Parathyroid adenoma (tissue), 2 donors: ENCODE data around the gene SNTG2.

Experiments
- H2AFZ ChIP-seq: fragments of 300-600 bp; sonication (generic); one replicate; pipeline ENCODE4 v1.7.0; 2017; ENCODE audit warnings: antibody characterized with exemption, mild to moderate bottlenecking
- H3K27ac ChIP-seq: fragments of 300-600 bp; sonication (generic); one replicate; pipeline ENCODE4 v1.7.0; 2017
- H3K27me3 ChIP-seq: fragments of 300-600 bp; sonication (generic); one replicate; pipeline ENCODE4 v1.7.0; 2017; ENCODE audit warnings: low read length; ENCODE audit not compliant: control insufficient read depth, insufficient read depth
- H3K36me3 ChIP-seq: fragments of 300-600 bp; sonication (generic); one replicate; pipeline ENCODE4 v1.7.0; 2017; ENCODE audit warnings: low read length; ENCODE audit not compliant: control insufficient read depth, insufficient read depth
- H3K4me1 ChIP-seq: fragments of 300-600 bp; sonication (generic); one replicate; pipeline ENCODE4 v1.7.0; 2017; ENCODE audit warnings: control low read depth
- H3K4me2 ChIP-seq: fragments of 300-600 bp; sonication (generic); one replicate; pipeline ENCODE4 v1.7.0; 2017; ENCODE audit warnings: low read length
- H3K4me3 ChIP-seq: fragments of 300-600 bp; sonication (generic); one replicate; pipeline ENCODE4 v1.7.0; 2017; ENCODE audit warnings: low read depth, low read length
- H3K79me2 ChIP-seq: fragments of 300-600 bp; sonication (generic); one replicate; pipeline ENCODE4 v1.7.0; 2017; ENCODE audit warnings: control low read depth
- H3K9ac ChIP-seq: fragments of 300-600 bp; sonication (generic); one replicate; pipeline ENCODE4 v1.7.0; 2017; ENCODE audit warnings: mild to moderate bottlenecking
- H3K9me3 ChIP-seq: fragments of 300-600 bp; sonication (generic); one replicate; pipeline ENCODE4 v1.7.0; 2017; ENCODE audit warnings: low read length; ENCODE audit not compliant: control insufficient read depth
- CTCF ChIP-seq: fragments of 300-600 bp; sonication (generic); IDR thresholded peaks from one replicate; pipeline ENCODE4 v1.7.0; 2017; ENCODE audit warnings: antibody characterized with exemption, mild to moderate bottlenecking
- donor health status: primary hyperparathyroidism.

SNTG2 gene

DNA sequence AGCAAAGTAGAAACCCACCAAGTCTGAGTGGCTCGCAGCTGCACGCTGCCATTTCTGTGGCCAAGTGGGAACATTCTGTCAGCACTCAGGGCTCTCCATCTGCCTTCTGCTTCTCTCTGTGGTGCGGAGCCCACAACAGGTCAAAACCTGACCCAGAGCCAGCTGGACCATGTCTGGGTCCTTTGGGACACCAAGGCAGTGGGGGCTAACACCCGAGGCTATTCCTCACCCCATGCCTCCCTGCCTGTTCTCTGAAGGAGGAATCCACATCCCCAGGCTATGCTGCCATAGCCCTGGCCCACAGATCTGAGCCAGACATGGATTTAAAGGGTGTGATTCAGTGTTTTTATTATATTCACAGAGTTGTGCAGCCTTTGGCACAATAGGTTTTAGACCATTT is 86.4 kb downstream of the SNTG2 start:
- no peak overlapping the region for H3K9ac ChIP-seq
- H3K4me2 ChIP-seq, result no peak overlapping the region
- no peak overlapping the region for H3K4me3 ChIP-seq
- no peak overlapping the region for H2AFZ ChIP-seq
- H3K9me3 ChIP-seq, result no peaks in the 10 kb centered on the region
- no peaks in the 10 kb centered on the region for H3K36me3 ChIP-seq
- no peaks in the 10 kb centered on the region for H3K27me3 ChIP-seq
- no peaks in the 10 kb centered on the region for H3K4me1 ChIP-seq
- no peaks in the 10 kb centered on the region for H3K79me2 ChIP-seq
- H3K27ac ChIP-seq, result no peak overlapping the region
- TF ChIP-seq CTCF, result no peak

GRCh38 chr2:1039549-1039948 is 88.9 kb downstream of the SNTG2 start:
- H3K79me2 ChIP-seq, result no peaks in the 10 kb centered on the region
- no peaks in the 10 kb centered on the region for H3K4me1 ChIP-seq
- no peak overlapping the region for H3K27ac ChIP-seq
- no peak for TF ChIP-seq CTCF
- H3K9me3 ChIP-seq, result no peaks in the 10 kb centered on the region
- no peaks in the 10 kb centered on the region for H3K36me3 ChIP-seq
- no peak overlapping the region for H2AFZ ChIP-seq
- H3K9ac ChIP-seq, result no peak overlapping the region
- H3K27me3 ChIP-seq, result no peaks in the 10 kb centered on the region
- no peak overlapping the region for H3K4me2 ChIP-seq
- no peak overlapping the region for H3K4me3 ChIP-seq

DNA sequence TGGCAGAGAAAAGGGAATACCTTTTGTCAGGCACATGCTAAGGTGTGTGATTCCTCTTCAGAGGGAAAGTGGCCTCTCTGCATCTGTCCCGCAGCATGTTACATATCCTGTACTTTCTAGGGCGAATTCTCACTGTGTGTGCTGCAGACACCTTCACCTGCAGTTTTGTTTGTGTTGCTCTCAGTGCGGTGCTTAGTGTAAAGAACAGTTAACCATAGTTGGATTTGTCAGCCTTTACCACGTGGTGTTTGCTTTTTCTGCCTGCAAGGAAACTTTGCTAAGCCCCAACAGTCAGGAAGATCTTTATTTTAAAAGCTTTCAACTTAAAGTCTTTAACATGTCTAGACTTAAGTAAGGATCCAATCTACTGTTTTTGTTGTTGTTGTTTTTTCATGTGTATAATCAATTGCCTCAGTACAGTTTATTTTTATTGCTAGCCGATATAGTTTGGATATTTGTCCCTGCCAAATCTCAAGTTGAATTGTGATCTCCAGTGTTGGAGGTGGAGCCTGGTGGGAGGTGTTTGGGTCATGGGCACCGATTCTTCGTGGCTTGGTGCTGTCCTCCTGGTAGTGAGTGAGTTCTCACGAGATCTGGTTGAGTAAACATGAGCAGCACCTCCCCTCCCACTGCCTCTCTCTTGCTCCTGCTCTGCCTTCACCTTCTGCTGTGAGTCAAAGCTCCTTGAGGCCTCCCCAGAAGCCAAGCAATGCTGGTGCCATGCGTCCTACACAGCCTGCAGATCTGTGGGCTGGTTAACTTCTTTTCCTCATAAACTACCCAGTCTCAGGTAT is 90.6 kb downstream of the SNTG2 start:
- no peak for TF ChIP-seq CTCF
- no peaks in the 10 kb centered on the region for H3K9me3 ChIP-seq
- H3K79me2 ChIP-seq, result no peaks in the 10 kb centered on the region
- H3K27ac ChIP-seq, result no peak overlapping the region
- no peak overlapping the region for H3K4me3 ChIP-seq
- no peaks in the 10 kb centered on the region for H3K4me1 ChIP-seq
- no peak overlapping the region for H2AFZ ChIP-seq
- no peak overlapping the region for H3K9ac ChIP-seq
- H3K36me3 ChIP-seq, result no peaks in the 10 kb centered on the region
- no peak overlapping the region for H3K4me2 ChIP-seq
- H3K27me3 ChIP-seq, result no peaks in the 10 kb centered on the region

- Histone ChIP-seq H3K4me1 (no peaks in the 10 kb centered on the region), H3K9ac (no peak overlapping the region), H3K27me3 (no peaks in the 10 kb centered on the region), H3K4me3 (no peak overlapping the region), H3K79me2 (no peaks in the 10 kb centered on the region), H3K4me2 (no peak overlapping the region), H3K27ac (no peak overlapping the region), H3K9me3 (no peaks in the 10 kb centered on the region), H2AFZ (no peak overlapping the region), H3K36me3 (no peaks in the 10 kb centered on the region)
- TF ChIP-seq CTCF, result no peak
Measured at GRCh38 chr2:1045109-1045508, 94.5 kb downstream of the SNTG2 start.

DNA sequence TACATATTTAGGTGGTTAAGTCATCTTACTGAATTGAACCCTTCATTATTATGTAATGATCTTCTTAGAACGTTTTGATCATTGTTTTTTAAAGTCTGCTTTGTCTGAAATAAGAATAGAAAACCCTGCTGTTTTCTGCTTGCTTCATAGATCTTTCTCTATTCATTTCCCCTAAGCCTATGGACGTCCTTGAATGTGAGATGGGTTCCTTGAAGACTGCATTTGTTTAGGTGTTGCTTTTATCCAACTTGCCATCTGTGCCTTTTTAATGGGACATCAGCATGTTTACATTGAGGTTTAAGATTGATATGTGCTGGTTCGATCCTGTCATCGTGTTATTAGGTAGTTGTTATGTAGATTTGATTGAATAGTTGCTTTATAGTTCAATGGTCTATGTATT is 95.4 kb downstream of the SNTG2 start:
- Histone ChIP-seq H3K36me3 (no peaks in the 10 kb centered on the region), H3K9me3 (no peaks in the 10 kb centered on the region), H3K4me1 (no peaks in the 10 kb centered on the region), H3K27ac (no peak overlapping the region), H3K4me2 (no peak overlapping the region), H2AFZ (no peak overlapping the region), H3K27me3 (no peaks in the 10 kb centered on the region), H3K4me3 (no peak overlapping the region), H3K9ac (no peak overlapping the region), H3K79me2 (no peaks in the 10 kb centered on the region)
- TF ChIP-seq CTCF, result no peak
